IPS-18a (cell line): Measurements from ENCODE around the gene MAP3K4.

Source experiments
- H3K27ac ChIP-seq: one replicate; pipeline ENCODE4 v1.5.1; 2013; ENCODE audit warnings: low read length
- H3K27me3 ChIP-seq: one replicate; pipeline ENCODE4 v1.6.1; 2013; ENCODE audit warnings: mild to moderate bottlenecking, low read length; ENCODE audit not compliant: control insufficient read depth, insufficient read depth
- H3K36me3 ChIP-seq: one replicate; pipeline ENCODE4 v1.6.1; 2013; ENCODE audit warnings: low read depth, low read length; ENCODE audit not compliant: control insufficient read depth
- H3K4me1 ChIP-seq: one replicate; pipeline ENCODE4 v1.6.1; 2013; ENCODE audit warnings: low read depth, low read length; ENCODE audit not compliant: control insufficient read depth
- H3K4me3 ChIP-seq: one replicate; pipeline ENCODE4 v1.5.1; 2013; ENCODE audit warnings: low read length
- H3K9ac ChIP-seq: one replicate; pipeline ENCODE4 v1.6.1; 2013; ENCODE audit warnings: mild to moderate bottlenecking, low read length, moderate library complexity
- H3K9me3 ChIP-seq: one replicate; pipeline ENCODE4 v1.6.1; 2013; ENCODE audit warnings: low read depth, low read length; ENCODE audit not compliant: control insufficient read depth

Gene MAP3K4

DNA sequence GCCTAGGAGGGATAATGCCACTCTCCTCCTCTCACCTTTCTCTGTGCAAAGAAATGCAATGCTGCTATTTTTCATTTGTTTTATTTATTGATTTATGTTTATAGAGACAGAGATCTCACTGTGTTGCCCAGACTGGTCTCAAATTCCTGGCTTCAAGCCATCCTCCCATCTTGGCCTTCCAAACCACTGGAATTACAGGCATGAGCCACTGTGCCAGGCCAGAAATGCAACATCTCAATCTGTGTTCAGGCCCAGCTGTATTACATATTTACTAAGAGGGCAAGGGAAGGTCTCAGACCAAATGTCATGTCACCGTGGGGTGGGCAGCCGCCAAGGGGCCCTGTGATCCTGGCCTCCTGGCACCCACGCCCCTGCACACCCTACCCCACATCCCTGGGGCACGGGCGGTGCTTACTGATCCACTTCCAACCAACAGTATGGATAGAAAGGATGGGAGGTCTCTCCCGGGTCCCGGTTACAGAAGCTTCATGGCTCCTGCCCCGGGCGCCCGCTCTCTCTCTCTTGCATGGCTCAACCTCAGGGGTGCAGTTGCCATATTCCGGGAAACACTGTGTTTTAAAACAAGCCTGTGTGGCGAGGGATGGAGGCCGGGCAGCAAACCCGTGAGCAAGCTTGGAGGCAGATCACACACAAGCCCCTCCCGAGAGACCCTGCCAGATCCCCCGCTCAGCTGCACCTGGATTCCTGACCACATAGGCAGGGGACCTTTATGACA is 170.5 kb downstream of the MAP3K4 start:
- peaks cover 5% of the 10 kb centered on the region for H3K36me3 ChIP-seq

DNA sequence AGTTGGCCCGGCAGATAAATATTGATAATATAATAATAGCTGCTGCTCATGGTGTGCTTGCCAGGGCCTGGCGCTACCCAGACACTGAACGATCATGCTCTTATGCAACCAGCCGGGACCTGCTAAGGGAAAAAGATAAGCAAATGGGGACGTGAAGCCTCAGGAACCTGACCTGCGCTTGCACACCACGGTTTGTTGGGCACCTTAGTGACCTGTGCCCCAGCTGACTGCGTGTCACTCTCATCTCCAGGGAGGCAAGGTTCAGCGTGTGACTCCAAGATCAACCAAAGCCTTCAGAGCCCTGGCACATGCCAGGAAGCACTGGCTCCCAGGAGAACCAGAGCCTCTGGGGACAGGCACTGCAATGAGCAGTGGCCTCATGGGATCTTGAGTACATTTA is 171.2 kb downstream of the MAP3K4 start:
- H3K9ac ChIP-seq, result no peak overlapping the region
- peaks cover 5% of the 10 kb centered on the region for H3K36me3 ChIP-seq
- no peaks in the 10 kb centered on the region for H3K27me3 ChIP-seq

More for the DNA sequence above, 170.5 kb downstream of the MAP3K4 start:
- Histone ChIP-seq H3K27ac (no peak overlapping the region), H3K27me3 (no peaks in the 10 kb centered on the region), H3K4me3 (no peak overlapping the region), H3K9ac (no peak overlapping the region), H3K4me1 (peaks cover 3% of the 10 kb centered on the region), H3K9me3 (no peaks in the 10 kb centered on the region)

DNA sequence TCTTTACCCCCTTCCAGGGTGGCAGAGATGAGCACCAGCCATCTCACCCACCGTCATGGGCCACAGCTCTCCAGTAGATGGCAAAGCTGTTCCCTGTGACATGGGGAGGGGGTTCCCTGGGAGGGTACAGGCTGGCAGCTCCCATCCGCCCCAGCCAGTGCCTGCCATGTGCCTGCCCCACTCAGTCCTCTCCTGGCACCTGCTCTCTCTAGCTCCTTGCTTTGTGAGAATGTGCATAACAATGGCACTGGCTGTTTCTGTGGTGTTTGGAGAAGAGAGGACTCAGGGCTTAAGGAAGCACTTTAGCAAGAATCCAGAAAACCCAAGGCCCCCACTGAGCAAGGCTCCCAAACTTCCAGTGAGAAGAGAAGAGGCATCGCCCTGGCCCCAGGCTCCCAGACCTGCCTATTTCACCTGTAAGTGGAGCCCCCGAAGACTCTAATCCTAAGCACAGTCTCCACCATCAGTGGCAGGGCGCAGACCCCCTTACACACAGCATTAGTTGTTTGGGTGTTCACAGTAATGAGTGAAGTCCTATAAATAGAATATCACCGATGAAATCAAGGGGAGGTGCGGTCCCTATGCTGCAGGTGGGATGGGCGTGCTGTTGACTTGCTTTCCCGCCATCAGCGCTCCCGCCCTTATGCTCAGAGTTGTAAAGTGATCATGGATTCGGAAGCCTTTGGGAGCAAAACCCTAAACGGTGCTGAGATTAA is 172.1 kb downstream of the MAP3K4 start:
- H3K4me1 ChIP-seq, result peaks cover 17% of the 10 kb centered on the region
- H3K9me3 ChIP-seq, result no peaks in the 10 kb centered on the region
- peaks cover 5% of the 10 kb centered on the region for H3K36me3 ChIP-seq
- no peaks in the 10 kb centered on the region for H3K27me3 ChIP-seq
- no peak overlapping the region for H3K9ac ChIP-seq
- no peak overlapping the region for H3K4me3 ChIP-seq
- no peak overlapping the region for H3K27ac ChIP-seq

More for the DNA sequence above, 171.2 kb downstream of the MAP3K4 start:
- Histone ChIP-seq H3K9me3 (no peaks in the 10 kb centered on the region), H3K4me1 (peaks cover 8% of the 10 kb centered on the region), H3K4me3 (no peak overlapping the region), H3K27ac (no peak overlapping the region)

DNA sequence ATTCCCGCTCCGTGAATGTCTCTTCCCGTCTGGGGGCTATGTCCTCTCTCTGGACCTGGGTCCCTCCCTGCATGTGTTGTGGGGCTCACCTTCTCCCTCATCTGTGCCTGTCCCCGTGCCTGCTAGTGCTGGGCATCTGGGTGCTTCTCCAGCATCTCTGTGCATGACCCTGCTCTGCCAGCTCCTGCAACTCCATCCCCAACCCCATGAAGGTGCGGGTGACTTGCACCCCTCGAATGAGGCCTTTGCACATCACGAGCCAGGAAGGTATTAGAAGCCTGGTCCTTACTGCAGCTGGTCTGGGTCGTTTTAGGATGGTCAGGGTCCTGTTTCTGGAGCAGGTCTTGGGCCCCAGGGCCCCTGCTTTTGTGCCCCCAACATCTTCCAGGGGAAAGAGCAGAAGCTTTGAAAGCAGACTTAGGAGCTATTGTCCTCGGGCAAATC is 172.6 kb downstream of the MAP3K4 start:
- Histone ChIP-seq H3K9ac (no peak overlapping the region), H3K9me3 (no peaks in the 10 kb centered on the region), H3K27ac (no peak overlapping the region), H3K36me3 (peaks cover 5% of the 10 kb centered on the region), H3K27me3 (no peaks in the 10 kb centered on the region), H3K4me3 (no peak overlapping the region), H3K4me1 (peaks cover 22% of the 10 kb centered on the region)

DNA sequence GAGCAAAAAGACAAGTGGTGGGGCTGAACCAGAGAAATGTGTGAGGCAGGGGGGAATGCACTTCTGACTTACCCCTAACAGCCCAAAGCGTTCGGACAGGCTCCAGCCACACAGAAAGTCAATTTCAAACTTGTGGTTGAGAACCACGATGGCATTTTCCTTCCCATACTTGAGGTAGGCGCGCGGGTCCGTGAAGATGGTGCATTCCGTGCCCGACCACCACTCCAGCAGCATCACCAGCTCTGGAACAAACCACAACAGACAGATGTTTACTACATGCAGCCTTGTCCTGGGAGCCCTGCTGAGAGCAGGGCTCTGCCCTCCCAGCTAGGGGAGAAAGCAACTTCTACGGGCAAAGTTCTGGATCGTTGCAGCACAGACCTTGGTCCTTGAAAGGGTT is 174.6 kb downstream of the MAP3K4 start:
- Histone ChIP-seq H3K36me3 (peaks cover 5% of the 10 kb centered on the region), H3K4me3 (no peak overlapping the region), H3K9me3 (no peaks in the 10 kb centered on the region), H3K27me3 (no peaks in the 10 kb centered on the region), H3K27ac (no peak overlapping the region), H3K9ac (no peak overlapping the region), H3K4me1 (peaks cover 27% of the 10 kb centered on the region)

DNA sequence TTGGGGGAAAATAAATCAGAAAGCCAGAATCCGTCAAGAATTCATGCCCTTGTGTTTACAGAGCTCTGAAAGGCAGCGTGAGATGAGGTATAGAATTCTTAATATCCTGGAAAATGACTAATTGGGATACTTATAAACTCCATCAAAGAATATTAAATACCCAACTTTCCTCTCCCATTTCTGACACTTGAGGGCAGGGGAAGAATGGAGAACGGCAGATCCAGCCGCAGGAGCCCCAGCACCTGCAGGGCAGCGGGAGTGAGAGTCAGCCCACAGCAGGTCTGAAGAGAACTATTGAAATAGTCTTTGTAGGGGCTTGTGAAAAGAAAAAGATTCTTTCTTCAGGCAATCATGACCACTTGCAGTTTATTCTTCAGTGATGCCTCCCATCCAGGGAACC is 175.1 kb downstream of the MAP3K4 start:
- Histone ChIP-seq H3K36me3 (peaks cover 5% of the 10 kb centered on the region), H3K27ac (no peak overlapping the region), H3K4me1 (peaks cover 27% of the 10 kb centered on the region), H3K9me3 (no peaks in the 10 kb centered on the region), H3K4me3 (no peak overlapping the region), H3K27me3 (no peaks in the 10 kb centered on the region), H3K9ac (no peak overlapping the region)
